Dedifferentiated amniotic fluid mesenchymal stem cell (primary cell): ENCODE measurements around the gene DCC.

Experiments
- DNase-seq: peaks from one replicate; pipeline ENCODE4 v3.0.0-alpha.2; 2016; ENCODE audit errors: extremely low spot score

DCC gene

DNA sequence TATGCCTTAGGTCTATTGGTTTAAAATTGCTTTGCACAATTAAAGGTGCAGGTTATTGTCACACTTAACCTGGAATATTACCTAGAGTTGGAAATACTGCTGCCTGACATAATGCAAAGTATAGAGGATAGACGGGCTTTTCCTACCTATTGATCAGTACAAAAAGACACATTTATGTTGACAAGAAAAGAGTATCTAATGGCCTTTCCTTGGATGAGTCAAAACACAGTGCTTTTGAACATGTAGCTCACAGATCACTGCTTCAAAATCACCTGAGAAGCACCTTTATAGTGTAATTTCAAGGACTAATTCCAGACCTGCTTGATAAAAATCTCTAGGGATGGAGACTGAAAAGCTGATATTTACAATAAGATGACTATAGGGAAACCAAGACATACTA, 262.8 kb downstream of the DCC start:
- no peak for DNase-seq

DNA sequence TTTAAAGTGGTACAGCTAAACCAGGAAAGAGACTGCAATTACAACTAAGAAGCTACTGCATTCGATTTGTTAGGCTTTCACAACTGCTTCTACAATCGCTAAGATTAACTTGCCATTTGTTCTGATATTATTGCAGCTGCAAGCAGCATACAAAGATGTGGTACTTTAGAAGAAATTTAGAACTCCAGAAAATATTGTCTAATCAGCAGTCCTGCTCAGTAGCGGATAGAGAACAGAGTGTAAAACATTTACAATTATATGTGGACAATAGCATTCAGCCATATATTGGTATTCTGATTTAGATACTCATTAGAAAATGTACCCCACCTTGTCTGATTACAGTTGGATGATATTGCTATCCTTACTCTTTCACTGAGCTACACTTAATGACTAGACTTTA, 265.3 kb downstream of the DCC start:
- no peak for DNase-seq

DNA sequence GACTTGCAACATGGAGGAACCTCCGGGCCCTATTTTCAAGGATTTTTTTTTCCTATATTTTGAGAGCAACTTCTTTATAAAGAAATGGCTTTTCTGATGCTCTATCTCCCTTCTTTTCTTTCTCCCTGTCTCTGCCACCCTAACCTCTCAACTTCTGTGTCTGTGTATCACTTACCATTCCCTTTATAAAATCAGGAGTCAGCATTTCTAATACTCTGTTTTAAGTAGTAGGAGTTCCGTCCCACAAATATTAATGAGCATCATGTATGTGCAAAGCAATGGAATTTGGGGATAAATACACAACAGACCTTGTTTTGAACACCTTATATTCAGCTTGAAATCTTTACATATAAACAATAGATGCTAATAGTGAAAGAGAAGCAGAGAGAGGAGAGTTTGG, 268.0 kb downstream of the DCC start:
- no peak for DNase-seq

DNA sequence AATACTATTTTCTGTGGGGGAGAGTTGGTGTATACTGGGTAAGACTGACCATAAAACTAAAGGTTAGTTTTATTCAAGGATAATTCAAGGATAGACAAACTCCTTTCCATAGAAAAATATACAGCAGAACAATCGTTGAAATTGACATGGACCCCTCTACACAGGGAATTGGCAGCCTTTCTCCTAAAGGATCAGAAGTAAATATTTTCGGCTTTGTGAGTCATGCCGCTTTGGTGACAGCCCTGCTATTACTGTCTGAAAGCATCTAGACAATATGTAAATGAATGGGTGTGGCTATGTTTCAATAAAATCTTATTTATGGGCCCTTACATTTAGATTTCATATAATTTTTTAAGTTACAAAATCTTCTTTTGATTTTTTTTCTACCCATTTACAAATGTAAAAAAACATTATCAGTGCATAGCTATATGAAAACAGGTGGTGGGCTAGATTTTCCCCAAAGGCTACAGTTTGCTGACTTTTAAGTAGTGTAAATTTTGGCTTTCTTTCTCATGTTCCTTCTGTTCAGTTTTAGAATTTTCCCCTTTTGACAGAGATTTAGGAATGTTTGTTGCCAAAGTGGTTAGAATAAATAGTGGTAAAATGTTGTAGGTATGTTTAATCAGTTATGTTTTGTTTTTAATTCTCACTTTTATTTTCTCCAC, 270.6 kb downstream of the DCC start:
- no peak for DNase-seq

DNA sequence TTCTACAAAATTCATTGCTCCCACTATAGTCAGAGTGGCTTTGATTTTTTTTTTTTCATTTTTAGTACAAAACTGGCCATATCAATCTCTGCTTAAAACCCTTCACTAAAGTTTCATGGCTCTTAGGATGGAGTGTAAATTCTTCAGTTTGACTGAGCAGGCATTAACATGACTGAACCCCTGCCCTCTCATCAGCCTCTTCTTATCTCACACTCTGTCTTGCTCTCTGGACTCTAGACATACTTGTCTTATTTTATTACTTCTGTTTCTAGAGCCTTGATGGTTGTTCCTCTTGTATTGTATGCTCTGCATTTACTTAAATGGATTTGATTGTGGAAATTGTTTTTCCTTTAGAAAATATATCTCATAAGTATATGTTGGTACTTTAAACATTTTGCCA, 272.4 kb downstream of the DCC start:
- DNase-seq: no peak

DNA sequence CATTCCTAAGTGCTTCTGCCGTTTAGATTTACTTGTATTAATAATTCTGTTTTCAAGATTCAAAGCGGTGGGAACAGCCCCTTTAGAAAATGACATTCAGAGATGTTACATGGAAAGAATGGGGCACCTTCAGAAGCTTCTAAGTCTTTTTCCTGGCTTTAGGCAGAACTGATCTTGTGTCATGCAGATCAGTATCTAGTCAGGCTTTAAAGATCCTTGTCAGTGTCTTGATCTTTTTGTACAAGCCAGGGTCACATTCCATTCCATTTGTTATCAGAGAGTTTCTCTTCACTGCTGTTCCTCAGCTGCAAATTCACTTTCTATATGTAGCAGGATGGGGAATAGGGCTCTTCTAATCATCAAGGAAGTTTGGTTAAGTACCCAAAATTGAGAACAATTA, 275.3 kb downstream of the DCC start:
- no peak for DNase-seq

DNA sequence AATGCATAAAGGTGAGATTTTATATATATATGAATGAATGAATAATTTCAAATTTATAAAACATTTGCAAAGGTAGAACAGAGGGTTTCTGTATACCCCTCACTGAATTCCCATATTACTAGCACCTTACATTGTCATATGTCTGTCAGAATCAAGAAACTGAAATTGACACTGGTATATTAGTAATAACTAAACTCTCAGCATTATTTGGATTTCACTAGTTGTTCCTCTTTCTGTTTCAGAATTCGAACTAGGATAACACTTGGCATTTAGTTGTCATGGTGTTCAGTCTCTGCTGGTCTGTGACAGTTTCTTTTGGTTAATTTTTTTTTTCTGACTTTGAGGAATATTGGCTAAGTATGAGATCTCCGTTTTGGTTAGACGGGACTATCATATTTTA, 275.9 kb downstream of the DCC start:
- DNase-seq: no peak

DNA sequence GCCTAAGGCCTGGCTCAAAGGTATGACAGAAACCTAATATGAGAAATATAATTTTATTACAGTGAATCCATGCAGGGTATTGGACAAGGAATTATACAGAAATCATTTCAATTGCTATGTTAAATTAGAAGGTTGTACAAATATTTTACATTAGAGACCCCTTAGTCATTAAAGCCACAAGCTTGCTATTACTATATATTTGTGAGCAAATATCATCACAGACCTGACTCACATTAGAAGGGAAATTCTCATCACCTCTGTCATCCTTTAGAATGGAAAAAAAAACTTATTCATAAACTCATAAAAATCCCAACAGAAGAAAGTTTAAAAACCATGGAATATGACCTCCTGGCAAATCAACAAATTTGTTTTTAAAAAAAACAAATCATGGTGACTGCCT, 277.9 kb downstream of the DCC start:
- no peak for DNase-seq

DNA sequence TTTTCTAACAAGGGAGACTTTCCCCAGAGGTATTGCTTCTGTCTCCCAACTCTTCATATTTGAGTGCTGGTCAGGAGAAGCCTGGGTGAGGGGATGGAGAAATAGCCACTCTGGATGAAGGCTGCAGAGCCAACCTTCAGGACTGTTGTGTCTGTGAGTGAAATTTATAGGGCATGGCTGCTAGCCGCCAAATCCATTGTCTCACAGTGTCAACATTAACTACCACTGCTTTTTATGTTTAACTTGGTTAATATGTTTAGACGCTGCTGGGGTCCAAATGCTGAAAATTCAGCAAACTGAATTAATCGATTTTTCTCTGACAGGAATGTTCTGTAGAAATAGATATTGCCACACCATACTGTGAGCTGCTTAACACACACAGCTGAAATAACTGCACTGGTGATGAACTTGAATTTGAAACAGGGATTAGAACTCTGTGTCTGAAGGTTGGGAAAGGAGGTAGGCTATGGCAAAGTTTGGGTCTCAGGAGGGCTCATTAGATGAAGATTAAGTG, 281.0 kb downstream of the DCC start:
- DNase-seq: no peak

DNA sequence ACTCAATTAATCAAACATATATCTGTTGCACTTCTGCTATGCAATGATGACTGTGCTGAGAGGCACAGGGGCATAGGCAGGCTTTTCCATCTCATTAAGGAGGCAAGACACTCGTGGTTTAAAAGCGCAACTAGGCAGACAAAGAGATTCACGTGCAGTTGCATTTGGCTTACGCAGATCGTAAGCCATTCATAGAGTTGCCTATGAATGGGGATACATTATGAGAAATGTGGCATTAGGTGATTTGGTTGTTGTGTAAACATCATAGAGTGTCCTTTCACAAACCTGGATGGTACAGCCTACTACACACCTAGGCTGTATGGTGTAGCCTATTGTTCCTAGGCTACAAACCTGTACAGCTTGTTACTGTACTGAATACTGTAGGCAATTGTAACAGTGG, 284.7 kb downstream of the DCC start:
- DNase-seq: no peak

DNA sequence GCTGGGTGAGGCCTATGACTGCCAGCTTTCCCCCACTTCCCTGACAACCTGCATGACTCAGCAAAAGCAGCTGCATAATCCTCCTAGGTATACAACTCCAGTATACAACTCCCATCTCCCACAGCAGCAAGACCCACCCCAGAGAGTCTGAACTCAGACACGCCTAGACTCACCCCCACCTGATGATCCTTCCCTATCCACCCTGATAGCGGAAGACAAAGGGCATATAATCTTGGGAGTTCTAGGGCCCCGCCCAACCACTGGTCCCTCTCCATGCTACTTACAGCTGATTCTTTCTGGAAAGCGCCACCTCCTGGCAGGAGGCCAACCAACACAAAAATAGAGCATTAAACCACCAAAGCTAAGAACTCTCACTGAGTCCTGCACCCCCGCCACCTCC, 296.5 kb downstream of the DCC start:
- DNase-seq: no peak

DNA sequence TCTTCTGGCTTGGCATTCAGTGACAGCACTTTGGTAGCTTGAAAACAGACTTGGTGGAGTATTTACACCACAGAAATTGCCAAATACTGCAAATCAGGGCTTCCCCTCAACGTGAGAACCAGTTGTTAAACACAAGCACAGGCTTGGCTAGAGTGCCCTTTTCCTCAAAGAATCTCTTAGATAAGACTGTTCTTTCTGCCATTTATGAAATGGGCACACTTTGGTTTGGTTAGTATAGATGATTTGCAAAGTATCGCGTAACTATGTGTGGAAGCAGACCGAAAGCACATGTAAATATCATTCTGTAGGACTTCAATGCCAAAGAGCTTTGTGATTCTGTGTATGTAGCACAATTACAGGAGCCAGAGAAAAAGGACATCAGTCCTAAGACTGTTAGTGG, 308.2 kb downstream of the DCC start:
- DNase-seq: no peak

DNA sequence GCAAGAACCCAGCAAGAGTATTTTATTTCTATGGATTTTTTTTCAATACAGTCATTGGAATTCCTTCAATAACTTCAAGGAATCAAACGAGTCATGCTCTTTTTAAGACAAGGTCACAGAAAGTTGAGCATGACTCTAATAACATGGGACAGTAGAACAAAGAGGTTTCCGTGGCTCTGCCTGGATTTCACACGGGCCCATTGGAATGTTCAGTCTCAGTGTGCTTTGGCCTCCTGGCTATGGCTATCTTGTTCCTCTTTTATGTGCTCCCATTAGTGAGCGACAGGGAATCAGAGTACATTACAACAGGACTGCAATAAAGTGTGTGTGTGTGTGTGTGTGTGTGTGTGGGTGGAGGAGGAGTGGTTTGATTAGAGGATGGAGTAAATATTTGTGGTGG, 312.4 kb downstream of the DCC start:
- DNase-seq: no peak

DNA sequence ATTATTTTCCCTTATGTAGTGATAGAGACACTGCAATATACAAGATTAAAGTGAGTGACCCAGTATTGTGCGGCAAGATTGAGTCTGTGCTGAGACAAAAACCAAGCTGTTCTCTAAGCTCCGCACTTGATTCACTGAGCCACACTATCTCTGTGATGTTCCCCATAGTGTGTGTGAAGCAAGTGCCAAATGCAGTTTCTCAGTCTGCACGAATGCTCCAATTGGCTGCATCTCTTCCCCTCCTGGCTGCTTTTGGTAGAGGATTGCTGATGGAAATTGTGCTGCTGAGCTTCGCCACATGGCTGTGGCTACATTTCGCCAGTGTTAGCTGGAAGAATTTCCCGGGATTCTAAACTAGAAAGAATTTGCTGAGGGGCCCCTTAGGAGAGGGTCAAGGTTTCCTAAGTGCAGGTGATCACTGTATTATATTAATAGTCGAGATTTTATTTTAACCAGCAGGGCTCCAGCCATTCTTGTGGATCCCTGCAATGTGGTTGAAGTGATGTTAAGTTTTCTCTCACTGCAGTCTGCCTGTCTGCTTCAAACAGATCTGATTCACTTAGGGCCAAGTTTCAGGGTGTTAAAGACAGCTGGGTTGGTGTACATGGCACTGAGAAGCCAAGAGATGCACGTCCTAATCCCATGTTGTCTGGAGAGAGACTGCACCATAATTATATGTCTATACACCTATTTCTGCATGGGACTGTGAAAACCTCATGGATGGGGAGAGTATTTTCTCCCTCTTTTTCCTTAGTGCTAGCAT, 317.2 kb downstream of the DCC start:
- no peak for DNase-seq

DNA sequence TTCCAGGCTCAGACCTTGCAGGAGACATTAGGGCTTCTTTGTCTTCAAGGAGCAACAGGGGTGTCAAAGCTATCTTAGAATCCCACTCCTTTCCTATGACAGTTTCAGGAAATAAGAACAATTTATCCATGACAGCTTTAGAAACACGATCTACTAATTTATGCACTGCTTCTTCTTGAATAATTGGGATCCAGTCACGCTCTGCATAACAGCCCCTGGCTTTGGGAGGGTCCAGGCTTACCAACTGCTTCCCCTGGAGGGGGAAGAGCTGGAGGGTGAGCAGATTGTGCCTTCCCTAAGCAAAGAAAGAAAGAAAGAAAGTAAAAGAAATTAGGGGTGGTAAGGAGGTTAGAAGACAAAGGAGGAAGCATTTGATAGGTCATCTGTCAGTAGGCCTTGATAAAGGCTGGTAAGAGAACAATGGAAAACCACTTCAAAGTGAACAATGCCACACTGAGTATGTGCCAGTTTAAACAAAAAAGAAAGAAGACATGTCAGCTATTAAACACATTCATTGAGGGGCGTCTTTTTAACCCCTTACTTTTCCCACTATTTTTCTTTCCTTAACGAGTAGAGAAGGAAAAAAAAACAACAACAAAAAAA, 327.6 kb downstream of the DCC start:
- DNase-seq: no peak

DNA sequence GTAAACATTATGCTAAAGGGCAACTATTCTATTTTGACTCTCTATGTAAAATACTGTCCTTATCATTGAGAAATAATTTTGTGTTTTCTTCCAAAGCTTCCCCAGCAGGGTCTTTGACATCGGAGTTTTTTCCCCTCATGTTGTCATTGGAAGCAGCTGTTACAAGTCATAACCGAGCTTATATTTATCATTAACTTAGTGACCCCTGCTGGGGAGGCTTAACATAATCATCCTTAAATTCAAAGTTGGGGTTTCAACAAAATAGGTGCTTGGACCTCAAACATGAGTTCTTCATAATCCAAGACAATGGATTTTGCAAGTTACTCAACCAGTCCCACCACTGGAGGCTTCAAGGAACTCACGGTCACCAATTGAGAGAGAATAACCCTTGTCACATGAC, 330.9 kb downstream of the DCC start:
- DNase-seq: peak; percentile 36

DNA sequence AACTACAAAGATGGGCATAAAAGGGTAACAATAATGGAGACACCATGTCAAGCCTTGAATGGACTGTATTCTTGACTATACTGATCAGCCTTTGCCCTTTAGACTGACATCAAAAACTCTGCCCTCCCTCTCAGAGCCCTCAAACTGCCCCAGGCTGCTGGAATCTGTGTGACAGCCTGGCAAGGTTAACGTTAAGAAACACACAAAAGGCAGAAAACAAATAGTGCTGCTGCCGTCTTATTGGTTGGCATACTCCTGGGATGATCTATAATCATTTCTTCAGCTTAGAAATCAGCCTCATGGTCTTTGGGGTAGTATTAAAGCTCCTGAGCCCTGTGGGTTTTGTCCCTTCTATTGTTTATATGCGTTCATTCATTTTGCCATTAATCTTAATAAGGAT, 338.0 kb downstream of the DCC start:
- no peak for DNase-seq

DNA sequence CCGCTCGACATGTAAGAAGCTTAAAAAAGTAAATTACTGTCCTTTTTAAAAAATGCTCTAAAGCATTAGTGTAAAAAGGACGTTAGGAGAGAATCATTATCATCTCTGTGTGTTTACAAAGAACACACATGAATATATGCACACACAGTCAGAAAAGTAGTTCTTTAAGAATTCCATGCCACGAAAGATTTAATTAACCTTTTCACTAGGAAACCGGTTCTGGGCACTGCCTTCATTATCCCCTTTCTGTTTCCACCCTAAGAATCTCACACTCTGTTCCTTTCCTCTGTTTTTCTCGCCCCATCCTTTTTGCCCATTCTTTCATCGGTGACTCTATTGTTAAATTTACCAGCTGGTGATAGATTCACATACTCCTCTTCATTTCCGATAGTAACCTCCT, 338.6 kb downstream of the DCC start:
- DNase-seq: no peak

DNA sequence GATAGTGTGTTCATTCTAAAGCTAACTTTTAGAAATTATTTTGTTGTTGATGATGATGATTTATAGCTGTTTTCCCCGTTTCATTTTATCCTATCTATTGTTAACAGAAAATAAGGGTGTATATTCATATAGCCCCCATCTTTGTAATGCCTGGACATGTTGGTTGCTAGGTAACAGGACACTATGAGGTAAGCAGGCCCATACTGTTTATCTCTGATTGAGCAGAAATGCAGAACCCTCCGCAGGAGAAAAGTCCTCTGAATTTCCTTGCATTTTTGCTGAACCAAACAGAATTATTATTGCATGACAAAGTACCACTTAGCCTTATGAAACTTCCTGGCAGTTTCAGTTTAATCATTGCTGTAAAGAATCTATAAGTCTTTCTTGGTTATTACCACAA, 339.4 kb downstream of the DCC start:
- DNase-seq: no peak

DNA sequence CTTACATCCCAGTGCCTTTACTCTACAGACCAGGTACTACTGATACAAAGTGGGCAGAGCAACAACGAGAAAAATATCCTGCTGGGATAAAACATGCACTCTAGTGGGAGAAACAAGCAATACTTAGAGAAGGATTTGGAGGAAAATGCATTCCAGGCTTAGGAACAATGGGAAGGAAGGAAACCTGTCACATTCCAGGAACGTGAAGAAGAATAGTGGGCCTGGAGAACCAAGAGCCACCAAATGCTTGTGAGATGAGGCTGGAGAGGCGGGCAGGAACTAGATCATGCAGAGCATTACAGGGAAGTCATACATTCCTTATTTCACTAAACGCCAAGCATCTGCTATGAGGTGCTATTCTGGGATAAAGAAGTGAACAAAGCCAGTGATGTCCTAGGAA, 342.3 kb downstream of the DCC start:
- no peak for DNase-seq

DNA sequence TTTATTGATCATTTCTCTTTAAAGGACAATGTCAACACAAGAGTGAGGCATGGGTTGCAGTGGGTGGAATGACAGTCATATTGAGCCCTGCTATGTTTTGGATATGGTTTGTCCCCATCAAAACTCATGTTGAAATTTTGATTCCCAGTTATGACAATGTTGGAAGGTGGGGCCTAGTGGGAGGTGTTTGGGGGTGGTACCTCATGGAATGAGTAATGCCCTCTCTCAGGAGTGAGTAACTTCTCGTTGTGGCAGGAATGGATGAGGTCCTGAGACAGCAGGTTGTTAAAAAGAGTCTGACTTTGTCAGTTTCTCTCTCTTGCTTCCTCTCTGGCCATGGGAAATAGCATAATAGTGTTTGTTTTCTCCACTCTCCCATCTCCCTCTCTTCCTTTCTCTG, 345.3 kb downstream of the DCC start:
- DNase-seq: no peak

DNA sequence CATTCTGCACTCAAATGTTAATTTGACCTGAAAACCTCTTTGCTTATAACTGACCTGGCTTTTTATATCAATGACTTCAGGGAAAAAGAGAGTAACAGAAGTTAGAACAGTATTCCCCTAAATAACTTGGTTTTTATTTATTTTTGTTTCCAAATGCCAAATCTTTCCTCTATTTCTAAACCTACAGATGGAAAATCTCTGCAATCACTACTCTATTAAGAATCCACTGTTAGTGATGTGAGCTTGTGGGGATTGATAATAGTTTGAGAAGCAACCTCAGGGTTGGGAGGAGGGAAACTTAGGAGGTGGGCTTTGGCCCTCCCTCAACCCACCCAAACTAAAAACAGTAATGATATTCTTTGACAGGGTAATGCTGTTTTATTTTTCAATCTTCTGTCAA, 351.8 kb downstream of the DCC start:
- DNase-seq: no peak

DNA sequence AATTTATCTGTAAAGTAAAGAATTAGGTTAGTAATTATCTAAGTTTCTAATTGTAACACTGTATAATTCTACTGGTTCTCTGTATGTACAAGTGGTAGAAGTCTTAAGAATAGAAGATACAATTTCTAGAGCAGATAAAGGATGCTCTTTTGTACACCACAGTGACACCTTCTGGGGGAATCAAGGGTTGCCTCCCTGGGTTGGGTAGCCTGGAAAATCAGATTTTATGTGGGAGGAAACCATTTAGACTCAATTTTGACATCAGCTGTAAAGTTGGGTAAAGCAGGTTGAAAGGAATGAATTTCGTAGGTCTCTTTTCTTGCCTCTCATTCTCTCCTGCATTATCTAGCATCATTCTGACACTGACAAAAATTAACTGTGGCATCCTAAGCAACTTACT, 354.8 kb downstream of the DCC start:
- DNase-seq: no peak
